HG03139 (cell line): Measurements from ENCODE around the gene MAL.
A peak's percentile ranks its signal among the peaks of the same experiment; 100 is the strongest.

Experiments used
- ATAC-seq: cut with Tn5 transposase; IDR thresholded peaks from one replicate; pipeline ENCODE4 v1.9.1; 2021; ENCODE audit not compliant: unreplicated experiment

The MAL gene

DNA sequence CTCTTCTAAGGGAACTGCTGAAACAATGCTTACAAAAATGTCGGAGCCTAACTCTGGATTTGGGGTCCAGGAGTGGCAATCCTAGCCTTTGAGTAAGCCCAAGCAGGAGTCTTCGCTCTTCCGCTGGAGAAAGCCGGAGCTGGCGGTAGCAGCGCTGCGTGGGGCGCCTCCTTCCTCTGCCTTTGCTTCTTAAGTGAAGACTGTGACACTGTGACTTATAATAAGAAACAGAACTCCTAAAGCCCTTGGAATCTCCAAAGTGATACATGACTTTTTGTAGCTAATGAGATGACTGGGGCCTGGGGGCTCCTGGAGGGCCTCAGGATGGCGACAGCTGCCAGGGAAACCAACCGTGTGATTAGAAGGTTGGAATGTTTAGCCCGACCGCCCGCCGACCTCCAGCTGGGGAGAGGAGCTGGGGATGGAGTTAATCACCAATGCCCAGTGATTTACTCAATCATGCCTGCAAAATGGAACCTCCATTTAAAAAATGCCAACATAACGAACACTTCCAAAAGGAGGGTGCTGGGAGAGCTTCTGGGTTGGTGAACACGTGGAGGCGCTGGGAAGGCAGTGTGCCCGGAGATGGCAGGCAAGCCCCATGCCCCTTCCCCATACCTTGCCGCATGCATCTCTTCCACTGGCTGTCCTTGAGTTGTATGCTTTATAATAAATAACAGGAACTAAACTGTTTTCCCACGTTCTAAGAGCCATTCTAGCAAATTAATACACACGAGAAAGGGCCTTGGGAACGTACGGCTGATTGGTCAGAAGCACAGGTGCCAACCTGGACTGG lies 29.0 kb upstream of the MAL start:
- ATAC-seq, result no peak

DNA sequence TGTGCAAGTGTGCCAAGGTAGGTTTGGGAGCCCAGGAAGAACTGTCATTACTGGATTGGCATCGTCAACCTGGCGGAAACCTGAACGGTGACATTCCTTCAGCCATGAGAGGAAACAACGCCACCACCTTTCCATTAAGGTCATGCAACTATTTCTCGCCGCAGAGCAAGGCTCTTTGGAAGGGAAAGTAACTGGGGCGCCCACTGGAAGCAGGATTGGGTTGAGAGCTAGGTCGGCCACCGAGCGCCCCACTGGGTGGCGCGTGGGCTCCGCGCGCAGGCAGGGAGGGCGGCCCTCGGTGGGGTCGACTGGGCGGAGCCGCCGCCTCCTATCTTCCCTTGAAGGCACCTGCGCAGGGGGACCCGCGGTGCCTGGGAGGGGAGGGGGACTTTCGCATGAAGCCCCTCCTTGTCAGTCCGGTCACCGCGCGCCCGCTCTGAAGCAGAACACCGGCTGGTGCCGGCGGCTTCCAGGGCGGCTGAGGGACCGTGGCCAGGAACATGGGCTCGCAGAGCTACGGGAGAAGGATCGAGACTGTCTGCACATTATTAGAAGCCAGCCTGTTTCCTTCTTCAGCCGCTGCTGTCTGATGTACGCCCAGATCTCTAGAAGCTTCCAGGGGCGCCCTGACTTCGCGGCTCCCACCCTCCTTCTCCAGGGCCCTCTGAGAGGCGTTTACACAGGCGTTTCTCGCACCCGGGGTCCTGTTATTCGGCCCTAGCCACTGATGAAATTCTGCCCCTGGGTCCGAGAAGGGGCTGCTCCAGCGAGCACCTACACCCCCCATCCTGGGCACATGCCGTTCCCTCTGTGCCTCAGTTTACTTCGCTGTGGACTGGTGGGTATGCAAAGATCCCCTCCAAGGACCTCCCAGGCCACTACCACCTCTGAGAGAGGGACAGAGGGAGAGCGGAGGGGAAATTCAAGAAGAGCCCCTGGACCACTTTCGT lies 27.3 kb upstream of the MAL start:
- no peak for ATAC-seq

DNA sequence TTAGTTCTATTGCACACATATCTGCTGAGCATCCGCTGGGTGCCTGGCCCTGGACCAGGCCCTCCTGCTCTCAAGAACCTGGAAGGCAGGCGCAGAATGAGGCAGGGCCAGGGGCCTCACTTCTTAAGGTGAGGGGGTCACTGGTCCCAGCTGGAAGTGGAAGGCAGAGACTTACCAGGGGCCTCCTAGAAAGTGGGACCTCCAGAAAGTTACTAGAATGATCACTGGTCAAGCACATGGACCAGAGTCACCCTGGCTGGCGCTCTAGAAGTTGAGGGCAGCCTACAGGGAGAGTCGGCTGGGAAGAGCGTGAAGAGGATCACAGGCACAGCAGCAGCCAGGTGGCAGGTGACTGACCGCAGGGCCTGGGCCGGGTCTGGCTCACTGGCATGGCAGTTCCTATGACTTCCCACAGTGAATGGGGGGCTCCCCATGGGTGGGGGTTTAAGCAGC lies 26.1 kb upstream of the MAL start:
- ATAC-seq, result no peak

DNA sequence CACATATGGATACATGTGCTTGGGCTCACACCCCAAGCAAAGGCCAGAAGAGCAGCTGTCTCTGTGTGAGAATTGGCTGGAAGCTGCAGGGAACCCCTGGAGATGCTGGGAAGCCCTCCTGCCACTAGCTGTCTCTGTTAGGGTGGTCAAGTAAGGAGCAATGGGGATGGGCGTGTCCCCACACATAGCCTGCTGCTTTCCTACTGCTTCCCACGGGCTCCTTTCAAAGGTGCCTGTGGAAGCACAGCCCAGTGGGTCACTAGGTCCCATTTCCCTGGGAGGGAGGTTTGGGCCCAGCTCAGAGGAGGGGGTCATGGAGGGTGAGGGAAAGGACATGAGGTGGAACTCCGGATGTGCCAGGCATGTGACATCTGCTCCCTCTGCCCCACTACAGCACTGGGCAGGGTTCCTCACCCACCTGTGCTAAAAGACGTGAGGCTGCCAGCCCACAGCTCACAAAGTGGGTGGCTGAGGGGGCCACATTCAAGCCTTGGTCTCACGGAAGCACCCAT lies 24.4 kb upstream of the MAL start:
- ATAC-seq, result no peak

DNA sequence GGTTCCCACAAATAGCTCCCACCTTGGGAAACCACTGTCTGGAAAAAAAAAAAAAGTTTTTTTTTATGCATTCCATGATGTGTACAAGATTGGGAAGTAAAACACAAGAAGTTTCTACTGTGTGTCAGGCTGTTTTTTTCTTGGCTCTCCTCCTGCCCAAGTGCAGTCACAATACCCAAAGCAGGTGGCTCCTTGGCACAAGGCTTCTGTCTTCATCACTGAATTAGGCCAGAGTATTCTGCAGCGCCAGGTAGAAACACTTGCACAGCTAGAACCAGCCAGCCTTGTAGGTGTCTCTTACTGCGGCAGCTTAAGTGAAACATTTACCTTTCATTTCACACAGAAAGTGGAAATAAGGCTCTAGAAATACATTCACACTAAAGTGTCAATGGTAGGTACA lies 23.8 kb upstream of the MAL start:
- ATAC-seq, result no peak

DNA sequence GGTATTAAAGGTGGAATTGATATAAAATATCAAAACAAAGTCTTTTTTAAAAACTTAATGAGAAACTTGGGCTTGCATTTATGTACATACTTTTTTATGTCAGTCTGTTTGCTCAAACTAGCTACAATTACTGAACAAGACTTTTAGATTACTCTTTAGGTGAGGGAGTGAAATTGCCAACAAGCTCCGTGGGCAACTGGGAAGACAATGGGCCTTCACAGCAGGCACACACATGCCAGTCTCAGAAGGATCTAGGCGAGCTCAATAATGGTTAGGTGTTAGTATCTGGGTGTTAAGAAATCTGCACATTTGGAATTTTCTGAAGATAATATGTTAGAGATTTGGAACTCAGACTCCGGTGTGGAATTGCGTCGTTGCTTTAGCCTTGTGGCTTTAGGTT lies 23.0 kb upstream of the MAL start:
- ATAC-seq, result no peak

DNA sequence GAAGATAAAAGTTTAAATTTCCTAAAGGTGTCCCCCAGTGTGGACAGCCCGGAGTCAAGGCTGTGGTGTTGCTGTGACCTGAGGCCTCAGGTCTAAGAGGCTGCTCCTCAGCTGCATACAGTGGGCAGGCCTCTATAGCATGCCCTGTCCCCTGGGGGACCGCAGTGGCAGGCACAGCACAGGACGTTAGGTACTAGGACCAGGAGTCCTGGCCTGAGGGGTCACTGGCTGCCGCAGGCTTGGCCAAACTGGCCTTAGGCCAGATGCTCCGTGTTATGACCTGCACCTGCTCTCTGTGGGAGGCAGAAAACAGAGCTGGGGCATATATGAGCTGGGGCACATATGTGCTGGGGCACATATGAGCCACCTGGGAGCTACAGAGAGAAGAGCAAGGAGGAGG lies 21.2 kb upstream of the MAL start:
- no peak for ATAC-seq

DNA sequence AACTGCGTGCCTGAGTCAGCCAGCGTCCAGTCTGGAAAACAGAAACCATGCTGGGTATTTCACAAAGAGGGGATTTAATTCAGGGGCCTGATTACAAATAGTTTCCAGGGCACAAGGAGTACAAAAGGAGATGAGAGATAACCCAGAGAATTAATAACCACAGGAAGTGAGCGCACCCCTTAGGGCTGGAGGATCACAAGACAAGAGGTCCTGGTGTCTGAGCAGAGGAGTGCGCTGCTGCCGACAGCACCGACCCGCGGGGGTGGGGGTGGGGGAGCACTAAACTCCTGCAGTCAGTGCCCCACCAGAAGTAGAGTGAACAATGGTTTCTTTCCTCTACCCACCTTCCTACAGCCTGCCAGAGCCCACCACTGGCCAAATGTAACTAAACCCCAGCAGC lies 20.8 kb upstream of the MAL start:
- no peak for ATAC-seq

DNA sequence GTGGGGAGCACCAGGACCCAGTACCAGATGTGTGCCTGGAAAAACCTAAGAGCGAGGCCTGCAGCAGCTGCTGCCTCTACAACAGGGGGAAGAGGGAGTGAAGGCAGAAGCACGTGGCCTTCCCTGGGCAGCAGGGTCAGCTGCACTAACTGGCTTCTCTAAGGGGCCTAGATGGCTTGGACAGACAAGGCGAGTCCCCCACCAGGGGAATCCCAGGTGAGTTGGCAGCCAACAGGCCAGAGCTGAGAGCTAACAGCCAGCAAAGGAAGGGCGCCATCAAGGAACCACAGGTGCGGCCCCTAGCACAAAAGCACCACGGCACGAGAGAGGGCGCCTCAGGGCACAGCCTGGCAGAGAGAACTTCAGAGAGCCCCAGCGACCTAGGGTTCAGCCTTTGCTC lies 19.8 kb upstream of the MAL start:
- no peak for ATAC-seq

DNA sequence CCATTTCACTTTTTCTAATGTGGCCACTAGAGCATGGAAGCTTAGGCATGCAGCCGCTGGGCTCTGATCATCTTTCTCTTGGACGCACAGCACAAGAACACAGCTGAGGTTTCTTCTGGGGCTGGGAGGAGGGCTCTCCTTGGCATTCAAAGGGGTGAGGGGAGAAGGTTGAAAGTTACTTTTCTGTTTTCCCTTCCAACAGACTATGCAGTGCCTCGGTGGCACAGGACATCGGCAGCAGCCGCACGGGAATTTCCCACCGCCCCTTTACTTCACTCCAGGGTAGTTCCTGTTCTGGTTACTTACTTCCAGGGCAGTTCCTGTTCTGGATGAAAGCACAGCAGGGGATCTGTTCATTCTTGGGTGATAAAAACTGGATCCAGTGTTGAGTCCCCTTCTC lies 18.9 kb upstream of the MAL start:
- no peak for ATAC-seq

DNA sequence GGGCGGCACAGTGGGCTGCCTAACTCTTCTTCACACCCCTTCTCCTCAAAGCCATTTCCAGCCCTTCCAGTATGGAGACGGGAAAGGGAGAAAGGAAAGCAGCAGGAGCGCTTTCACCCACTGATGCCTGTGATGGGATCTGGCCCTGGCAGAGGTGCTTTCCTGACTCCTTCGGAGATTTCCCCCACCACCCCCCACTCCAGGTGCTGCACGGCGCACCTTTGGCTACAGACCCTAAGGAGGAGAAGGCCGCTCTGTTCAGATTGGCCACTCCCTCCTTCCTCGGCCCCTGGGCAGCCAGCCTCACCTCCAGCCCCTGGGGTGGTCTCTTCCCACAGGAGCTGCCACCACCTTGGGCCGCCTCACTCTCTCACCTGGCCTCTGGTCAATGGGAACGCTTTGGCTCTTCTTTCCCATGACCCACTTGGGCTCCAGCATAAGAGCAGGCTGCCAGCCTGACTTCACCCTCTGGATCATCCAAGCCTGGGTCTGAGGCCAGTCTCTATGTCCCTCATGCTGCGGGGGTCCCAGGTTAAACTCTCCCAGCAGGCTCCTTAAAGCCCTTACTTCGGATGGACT lies 18.4 kb upstream of the MAL start:
- no peak for ATAC-seq

DNA sequence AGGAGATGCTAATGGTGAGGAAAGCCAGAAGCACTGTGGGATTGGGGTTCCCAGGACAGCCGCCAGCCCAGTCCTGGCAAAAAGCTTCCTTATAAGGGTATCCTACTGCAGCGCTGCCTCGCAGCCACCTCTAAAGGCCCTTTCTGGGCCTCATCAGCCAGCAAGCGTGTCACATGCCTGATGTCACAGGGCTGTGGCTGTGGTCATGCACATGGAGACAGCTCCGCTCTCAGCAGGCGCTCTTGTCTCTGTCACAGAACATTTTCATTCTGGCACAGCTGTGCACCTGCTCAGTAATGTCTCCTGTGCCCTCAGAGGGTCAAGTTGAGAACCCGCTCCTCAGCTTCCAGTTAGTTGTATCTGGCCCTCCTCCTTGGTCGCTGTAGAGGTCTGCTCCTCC lies 17.7 kb upstream of the MAL start:
- ATAC-seq, result no peak

DNA sequence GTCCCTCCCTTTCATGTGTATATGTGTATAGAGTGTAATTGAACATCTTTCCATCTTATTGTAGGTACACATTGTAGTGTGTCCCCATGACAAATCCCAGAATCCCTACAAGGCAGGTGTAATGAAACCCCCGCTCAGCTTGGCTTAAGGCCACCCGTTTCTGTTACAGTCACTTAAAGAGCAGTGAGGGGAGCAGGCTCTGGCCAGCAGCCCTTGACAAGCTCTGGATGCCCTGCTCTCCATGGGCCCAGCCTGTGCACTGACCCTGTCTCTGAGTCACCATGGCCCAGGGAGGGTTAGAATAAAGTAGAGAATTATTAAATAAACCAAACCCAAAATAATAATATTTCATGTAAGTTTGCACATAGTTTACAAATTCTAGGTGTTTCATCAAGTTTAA lies 17.2 kb upstream of the MAL start:
- no peak for ATAC-seq

DNA sequence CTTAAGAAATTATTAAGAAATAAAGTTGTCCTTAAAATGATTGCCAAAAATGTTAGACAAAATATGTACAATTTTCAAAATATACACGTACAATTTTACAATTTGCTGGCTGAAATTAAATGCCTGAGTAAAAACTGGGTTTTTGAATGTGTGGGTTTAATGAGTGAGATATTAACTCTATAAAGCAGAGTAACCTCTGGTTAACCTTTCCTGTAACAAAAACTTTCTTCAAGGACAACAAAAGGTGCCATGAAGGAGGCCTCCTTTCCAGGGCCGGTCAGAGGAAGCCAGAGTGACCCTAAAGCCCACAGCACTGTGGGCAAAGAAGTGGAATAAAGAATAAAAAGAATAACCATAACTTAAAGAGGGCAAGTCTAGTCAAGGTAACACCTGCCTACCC lies 16.5 kb upstream of the MAL start:
- no peak for ATAC-seq

DNA sequence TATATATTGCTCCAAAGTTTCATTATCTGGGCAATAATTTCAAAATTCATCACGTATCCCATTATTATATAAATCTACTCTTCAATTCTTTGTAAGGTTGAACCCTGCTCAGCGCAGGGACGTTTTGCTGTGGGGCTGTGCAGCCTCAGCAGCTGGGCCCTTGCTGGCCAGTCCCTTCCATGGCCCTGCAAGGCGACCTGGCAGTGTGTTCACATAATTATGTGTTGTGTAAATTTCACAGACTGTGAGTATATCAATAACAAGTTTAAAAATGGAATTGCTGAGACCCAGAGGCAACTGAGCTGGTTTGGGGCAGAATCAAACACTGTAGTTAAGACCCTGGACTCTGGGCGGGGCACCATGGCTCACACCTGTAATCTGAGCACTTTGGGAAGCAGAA lies 16.1 kb upstream of the MAL start:
- no peak for ATAC-seq

DNA sequence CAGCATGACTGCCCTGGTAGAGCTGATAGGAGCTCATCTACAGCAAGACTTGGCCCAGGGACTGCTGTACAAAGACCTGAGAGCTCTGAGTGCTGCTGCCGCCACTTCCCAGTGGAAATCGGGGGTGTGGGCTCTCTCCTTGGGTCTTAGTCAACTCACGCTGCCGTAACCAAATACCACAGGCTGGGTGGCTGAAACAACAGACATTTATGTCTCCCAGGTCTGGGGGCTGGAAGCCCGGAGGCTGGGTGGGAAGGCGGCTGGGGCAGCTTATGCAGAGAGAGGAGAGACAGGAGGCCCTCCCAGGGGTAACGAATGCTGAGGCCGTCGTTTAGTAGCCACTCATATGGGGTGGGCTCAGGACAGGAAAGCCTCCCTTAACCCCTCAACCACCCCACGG lies 15.4 kb upstream of the MAL start:
- no peak for ATAC-seq

DNA sequence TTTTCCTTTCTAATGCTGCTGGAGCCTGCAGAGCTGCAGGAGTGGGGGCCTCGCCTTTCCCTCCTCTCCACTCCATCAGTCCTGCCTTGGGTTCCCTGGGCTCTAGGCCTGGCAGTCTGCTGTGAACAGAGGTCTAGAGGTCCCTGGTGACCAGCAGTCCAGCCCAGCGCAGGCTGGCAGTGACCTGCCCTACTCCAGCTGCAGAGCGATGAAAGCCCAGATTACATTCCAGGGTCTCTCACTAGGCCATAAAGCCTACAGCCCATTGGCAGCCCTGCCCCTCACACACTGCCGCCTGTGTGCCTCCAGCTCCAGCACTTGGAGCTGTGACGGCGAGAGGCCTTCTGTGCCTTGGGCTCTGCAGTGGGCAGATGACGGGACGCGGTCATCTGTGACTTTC lies 14.8 kb upstream of the MAL start:
- no peak for ATAC-seq

DNA sequence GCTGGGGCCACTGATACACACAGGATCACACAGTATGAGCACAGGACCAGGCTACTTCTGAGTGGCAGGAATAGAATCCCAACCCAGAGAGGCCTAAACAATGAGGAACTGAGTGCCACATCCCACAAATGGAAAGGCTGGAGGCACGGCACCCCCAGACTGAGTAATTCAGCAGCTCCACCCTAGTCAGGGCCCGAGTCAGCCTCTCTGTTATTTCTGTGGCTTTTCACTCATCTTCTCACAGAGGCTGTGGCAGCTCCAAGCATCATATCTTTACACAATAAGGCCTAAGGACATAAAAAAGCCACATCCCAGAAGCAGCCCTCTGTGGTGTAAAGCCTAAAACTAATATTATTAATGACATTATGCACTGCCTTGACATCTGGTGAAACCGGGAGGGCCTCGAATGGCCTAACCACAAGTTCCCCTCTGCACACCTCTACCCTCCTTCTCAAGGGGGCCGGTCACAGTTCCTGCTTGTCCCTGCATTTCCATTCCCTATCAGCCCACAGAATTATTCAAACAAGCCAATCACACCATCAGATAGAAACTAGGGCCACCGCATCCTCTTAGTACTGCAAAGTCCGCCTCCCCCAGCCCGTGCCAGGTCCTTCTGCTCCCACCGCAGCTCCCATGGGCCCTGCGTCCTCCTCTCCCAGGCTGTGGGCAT lies 12.5 kb upstream of the MAL start:
- peak; percentile 72 for ATAC-seq

DNA sequence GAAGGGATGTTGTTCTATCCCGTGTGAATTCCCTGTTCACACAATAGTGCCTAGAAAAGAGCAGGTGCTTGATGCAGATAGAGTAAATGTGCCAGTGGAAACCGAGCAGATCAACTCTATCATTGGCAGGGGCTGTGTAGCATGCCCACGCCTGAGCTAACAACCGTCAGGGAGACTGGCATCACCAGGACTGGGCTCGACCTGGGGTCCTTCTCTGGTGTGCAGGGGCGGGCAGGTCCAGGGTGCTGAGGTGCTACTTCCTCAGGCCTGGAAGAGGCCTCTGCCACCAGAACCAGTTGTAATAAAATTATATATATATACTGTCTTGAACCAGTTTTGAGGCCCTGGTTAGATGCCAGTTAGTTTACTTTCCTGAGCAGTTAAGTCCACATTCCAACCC lies 11.8 kb upstream of the MAL start:
- ATAC-seq, result no peak

DNA sequence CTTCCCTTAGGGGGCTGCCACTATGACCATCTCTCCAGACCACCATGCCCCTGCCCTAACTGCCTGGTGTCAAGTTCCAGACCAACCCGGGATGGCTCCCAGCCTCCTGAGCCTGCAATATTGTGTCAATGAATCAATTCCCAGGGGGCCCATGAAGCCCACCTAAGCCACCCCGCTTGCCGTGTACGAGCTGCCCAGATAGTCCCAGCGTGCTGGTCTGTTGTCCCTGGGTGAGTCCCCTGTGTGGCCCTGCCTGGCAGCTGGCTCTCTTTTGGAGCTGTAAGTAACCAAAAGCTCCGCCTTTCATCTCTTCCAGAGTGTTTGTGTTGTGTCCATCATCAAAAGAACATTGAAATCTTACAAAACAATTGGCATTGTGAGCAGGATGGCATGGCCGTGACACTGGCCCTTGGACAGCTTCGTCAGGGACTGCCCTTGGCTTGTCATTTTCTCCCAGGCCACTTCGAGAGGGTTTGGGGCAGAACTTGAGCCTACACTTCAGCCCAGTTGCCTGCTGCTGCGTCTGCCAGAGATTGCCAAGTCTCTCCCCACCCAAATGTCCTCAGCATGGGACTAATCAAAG lies 11.3 kb upstream of the MAL start:
- no peak for ATAC-seq
